ENCODE data around the gene CD8A.

GRCh38 chr2:86752934-86753333 is 37.8 kb downstream of the CD8A start:
- no peak for TF ChIP-seq EZH2phosphoT487 (IDR thresholded peaks at IDR 0.05; ENCODE audit: borderline replicate concordance, low read length)
- TF ChIP-seq CTCF (IDR thresholded peaks at IDR 0.05; ENCODE audit: low read depth, low read length, poor library complexity, severe bottlenecking), result no peak
